ENCODE results near the gene PF4V1.

PF4V1 gene

DNA sequence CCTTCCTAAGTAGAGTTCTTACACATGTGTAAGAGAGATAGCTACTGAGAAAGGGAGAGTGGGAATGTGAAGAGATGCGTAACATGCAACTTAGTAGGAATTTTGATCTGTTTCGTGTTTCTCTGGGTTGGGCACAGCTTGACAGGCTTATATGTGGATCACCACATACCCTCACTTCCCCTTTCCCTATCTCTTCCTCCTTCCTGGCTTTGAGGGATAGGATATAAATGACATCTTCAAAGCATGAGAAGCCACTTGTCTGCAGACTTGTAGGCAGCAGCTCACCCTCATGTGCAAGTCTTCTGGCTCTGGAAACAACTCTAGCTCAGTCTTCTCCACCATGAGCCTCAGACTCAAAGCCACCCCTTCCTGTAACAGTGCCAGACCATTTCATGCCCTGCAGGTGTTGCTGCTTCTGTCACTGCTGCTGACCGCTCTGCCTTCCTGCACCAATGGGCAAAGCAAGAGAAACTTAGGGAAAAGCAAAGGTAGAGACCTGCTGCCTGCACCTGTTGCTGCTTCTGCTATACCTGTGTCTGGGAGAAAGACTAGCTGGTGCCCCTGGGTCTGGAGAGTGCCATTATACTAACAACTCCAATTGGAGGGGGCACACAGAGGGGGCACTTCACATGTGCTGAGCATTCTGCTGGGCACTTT lies 5.4 kb upstream of the PF4V1 start:
- DNase-seq (ENCODE audit: low read depth) = no peak

DNA sequence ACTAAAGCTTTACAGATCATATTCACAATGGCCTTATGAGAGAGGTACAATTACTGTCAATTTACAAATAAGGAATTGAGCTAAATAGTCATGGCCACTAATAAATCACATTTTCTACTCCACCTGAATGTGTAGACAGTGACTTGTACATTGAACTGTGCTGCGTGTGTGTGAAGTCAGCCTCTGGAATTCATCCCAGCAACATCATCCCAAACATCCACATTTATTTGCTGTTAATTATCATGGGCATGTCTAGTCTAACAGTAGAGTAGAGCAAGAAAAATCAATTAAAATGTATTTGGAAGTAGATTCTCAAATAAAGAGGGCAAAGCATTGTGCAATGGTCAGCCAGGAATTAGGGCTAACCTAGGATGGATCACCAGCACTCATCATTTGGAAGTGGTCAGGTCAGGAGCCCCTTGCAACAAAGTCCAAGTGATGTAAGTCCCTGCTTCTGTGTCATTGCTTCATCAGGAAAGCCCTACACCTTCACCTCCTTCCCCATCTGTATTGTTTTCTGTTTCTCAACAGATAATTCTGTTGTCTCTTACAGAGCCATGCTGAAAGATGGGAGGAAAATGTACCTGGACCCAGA lies 4.8 kb upstream of the PF4V1 start:
- DNase-seq (ENCODE audit: low read depth) = no peak

DNA sequence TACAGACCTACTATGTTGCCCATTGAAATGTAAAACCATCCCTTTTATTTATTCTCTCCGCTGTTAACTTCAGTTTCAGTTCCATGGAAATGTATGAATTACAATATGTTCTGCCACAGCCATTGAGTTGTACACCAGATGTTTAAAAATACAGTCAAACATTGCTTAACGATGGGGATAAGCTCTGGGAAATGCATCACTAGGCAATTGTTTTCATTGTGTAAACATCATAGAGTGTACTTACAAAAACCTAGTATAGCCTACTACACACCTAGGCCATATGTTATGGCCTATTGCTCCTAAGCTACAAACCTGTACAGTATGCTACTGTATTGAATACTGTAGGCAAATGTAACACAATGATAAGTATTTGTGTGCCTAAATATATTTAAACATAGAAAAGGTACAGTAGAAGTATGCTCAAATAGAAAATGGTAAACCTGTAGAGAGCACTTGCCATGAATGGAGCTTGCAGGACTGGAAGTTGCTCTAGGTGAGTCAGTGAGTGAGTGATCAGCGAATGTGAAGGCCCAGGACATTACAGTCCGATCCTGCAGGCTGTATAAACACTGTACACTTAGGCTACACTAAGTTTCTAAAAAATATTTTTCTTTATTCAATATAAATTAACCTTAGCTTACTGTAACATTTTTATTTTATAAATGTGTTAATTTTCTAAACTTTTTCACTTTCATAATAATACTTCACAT lies 2.7 kb upstream of the PF4V1 start:
- no peak for DNase-seq (ENCODE audit: low read depth)

DNA sequence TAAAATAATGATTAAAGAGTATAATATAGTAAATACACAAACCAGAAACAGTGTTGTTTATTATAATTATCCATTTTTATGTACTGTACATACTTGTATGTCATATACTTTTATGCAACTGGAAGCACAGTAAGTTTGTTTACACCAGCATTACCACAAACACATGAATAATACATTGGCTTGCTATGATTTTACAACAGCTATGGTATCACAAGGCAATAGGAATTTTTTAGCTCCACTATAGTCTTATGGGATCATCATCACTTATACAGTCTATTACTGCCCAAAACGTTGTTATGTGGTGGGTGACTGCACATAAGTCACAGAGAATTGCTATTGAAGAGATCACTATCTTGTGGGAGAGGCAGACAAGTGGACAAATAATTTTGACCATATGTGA lies 1.8 kb upstream of the PF4V1 start:
- no peak for DNase-seq (ENCODE audit: low read depth)

DNA sequence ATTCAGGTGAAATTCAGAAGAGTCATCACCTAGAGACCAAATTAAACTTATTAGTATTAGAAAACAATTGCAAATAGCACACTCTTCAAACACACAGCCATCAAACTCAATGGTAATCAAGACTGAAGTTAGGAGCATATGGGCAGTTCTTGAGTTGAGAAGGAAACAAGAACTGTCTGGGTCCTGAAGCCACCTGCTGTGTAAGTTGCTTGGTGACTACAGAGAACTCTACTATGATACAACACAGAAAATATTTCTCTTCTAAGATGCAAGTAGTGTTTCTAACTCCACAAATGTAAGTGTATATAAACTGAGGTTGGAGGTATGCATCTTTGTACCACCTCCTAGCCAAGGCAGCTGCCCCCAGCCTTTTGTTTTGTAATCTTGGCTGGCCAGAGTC lies 325 bp upstream of the PF4V1 start:
- DNase-seq (ENCODE audit: low read depth) = no peak

DNA sequence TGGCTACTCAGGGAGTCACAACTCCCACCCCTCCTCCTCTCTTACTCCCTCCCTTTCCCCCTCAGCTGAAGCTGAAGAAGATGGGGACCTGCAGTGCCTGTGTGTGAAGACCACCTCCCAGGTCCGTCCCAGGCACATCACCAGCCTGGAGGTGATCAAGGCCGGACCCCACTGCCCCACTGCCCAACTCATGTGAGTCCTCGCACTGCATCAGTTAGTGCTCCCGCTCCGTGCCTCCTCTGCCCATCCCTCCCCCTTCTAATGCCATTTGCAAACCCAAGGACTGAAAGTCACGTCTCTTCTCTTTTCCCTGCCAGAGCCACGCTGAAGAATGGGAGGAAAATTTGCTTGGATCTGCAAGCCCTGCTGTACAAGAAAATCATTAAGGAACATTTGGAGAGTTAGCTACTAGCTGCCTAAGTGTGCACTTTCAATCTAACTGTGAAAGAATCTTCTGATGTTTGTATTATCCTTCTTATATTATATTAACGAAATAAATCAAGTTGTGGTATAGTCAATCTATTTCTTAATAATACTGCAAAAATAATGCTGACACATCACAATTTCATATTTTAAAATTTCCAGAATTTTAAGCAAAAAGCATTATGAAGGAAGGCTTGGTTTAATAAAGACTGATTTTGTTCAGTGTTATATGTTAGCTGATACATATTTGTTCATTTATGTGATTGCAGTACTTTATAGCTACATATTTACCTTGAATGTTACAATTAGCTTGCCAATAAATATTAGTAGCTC lies 800 bp downstream of the PF4V1 start:
- no peak for DNase-seq (ENCODE audit: low read depth)

DNA sequence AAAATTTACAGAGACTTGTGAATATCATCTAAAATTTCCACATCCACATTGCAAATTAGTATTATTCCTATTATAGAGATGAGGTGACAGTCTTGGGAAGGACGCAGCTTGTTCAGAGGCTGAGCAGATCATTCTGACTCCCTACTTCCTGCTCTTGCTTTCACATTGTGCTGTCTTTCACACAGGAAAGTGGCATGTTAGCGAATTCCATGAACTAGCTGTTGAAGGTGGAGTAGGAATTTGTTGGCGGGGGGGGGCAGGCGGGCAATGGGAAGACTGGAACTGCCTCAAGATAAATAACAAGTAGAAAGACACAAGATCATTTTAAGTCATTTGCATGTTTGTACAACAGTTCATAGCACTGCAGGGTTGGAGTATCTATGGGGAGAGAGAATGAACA lies 2.3 kb downstream of the PF4V1 start:
- DNase-seq (ENCODE audit: low read depth) = no peak

DNA sequence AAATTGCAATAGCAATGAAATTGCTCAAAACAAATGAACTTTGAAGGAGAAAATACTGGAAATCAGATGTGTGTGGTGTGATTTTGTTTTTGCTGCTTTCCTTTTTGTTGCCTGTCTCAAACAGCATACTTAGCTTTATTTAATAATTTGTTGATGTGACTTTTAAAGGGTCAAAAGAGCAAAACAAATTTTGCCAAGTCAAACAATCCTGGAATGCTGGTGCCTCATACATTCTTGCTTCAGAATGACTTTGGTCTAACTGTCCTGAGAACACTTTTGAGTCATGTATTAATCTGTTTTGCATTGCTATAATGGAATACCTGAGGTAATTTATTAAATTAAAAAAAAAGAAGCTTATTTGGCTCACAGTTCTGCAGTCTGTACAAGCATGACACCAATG lies 3.4 kb downstream of the PF4V1 start:
- DNase-seq (ENCODE audit: low read depth) = no peak

DNA sequence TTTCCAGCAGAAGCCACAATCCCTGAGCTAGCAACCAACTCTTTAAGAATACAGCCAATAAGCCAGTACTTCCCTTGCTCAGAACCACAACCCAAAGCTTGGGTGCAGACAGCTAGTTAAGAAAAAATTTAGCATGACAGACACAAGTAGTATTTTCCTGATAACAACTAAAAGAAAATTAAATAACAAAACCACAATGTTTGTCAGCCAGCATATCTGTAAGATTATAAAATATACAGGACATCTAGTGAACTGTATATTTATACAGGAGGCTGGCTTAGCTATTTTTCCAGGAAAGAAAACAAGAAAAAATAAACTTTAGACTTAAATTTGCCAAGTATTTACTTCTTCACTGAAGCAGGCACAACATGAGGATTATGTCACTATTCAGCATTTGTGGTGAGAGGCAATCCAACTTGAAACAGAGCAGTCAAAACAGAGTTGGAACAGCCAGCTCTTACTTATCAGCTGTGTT lies 6.6 kb downstream of the PF4V1 start:
- DNase-seq (ENCODE audit: low read depth) = no peak

DNA sequence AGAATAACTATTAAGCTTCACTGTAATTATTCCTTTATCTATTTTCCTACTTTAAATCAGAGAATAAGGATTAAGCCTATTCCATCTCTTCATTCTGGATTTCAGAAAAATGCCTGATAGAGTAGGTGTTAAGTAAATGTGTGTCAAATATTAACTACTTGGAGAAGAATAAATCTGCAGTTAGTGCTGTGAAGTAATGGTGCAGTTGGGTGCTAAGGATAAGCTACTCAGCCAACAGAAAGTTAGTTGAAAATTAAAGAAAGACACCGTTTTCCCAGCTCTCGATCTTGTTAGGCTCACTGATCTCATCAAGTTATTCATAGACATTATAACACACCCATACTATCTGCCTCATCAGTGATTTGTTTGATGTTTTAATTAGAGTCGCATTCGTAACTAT lies 7.1 kb downstream of the PF4V1 start:
- no peak for DNase-seq (ENCODE audit: low read depth)

DNA sequence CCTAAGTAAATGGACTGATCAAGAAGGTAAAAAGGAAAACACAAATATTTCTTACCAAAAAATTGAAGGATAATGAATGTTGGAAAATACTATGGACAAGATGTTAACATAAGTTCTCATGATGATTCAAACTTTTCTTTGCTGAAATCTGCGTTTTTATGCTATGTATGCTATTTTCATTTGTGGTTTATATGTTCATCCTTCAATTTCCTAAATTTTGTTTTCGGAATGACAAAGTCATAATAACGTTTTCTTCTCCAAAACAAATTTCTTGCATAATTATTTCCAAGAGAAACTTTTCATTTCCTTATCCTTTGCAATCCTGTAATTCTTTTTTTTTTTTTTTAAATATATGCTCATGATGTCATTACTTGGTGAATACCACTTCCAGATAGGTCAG lies 7.8 kb downstream of the PF4V1 start:
- DNase-seq (ENCODE audit: low read depth) = no peak

DNA sequence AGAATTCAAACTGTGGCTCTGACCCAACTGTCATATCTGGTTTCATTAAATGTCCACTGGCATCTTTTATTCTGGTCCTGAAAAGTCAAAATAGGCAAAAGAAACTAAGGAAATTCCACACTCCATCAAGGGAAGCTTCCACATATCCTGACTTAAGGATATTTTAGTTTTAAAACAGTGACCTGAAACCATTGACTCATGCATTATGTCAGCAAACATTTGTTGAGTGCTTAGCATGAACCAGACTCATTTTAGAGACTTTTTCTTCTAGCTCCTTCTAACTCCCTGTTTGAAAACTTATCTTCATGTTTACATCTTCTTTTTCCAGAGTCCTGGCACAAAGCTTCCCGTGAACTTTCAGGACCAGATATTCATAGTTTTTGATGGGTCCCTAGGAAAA lies 9.2 kb downstream of the PF4V1 start:
- no peak for DNase-seq (ENCODE audit: low read depth)

DNA sequence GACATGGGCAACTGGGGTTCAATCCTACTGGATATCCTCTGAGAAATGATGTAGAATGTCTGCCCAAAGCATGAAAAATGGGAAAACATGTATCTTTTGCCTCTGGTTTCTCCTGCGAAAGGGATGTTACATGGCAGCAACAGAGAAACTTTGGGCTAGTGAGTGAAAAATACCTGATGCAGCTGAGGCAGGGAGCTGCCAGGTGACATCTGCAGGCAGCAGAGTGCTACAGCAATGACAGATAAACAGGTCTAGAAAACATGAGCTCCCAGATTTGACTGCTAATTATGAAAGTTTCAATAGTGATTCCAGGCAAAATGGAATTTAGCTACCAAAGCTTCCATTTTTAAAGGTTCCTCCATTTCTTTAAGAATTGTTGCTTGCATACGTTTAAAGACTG lies 11.3 kb downstream of the PF4V1 start:
- DNase-seq (ENCODE audit: low read depth) = no peak

DNA sequence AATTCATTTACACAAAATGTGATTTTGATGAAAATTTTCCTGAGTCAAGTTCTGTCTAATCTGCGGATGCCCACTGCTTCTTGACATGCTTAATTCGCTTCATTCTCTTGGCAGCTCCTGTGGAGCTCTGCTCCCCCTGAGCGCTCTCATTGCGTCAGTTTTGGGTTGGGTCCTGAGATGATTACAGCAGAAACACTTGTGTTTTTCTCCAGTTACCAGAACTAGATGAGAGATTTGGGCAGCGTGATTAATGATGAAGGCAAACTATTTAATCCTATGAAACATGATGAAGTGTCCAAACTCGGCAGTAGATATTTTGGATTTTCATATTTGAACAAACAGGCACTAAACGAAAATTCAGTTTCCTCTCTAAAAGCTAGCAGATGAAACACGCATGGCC lies 11.9 kb downstream of the PF4V1 start:
- no peak for DNase-seq (ENCODE audit: low read depth)

DNA sequence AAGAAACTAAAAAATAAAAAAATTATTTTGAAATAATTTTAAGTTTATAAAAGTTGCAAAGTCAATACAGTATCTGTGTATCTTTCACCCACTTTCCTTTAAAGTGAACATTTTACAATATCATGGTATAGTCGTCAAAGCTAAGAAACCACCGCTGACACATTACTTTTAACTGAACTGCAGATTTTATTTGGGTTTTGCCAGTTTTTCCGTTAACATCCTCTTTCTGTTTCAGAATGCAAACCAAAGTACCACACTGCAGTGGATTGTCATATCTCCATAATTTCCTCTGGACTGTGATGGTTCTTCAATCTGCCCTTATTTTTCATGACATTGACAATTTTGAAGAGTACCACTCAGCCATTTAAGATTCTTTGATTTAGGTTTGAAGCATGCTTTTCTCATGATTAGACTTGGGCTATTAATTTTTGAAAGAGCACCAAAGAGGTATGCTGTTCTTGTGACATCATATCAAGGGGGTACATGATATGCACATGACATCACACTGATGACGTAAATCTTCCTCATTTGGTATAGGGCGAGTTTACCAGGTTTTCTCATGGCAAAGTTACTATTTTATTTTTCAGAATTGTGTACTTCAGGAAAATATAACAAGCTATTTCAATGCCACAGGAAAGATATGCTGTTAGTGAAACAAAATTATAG lies 12.5 kb downstream of the PF4V1 start:
- no peak for DNase-seq (ENCODE audit: low read depth)

DNA sequence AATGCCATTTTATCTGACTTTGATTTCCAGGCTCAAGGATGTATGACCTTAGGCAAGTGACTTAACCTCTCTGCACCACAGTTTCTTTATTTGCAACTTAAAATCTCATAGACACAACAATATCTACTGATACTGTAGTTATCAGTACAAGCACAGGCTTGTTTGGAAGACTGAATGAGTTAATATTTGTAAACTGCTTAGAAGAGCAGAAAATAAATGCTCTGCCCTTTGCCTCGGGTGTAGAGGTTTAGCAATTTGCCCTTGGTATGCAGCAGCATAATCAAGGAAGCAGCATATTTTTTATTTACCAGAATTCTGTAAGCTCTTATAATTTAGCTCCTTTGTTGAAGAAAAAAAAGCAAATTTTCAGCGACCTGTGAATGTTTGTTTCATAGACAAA lies 13.2 kb downstream of the PF4V1 start:
- no peak for DNase-seq (ENCODE audit: low read depth)

DNA sequence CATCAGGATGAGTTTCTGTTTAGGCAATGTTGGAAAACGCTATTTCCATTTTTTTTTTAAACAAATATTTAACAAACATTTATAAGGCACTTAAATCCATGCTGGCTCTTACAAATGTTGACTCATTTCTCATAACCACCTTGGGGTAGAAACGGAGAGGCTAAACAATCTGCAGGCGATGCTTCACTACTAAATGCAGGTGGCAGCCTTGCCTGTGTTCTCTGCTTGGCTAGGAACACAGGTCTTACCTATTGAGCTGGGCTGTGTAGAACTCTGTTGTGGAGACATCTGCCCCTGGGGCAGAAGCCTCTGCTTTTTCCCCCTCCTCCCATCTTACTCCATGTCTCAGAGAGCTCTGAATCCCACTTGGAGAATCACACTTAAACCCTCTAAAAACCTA lies 14.7 kb downstream of the PF4V1 start:
- DNase-seq (ENCODE audit: low read depth) = no peak

DNA sequence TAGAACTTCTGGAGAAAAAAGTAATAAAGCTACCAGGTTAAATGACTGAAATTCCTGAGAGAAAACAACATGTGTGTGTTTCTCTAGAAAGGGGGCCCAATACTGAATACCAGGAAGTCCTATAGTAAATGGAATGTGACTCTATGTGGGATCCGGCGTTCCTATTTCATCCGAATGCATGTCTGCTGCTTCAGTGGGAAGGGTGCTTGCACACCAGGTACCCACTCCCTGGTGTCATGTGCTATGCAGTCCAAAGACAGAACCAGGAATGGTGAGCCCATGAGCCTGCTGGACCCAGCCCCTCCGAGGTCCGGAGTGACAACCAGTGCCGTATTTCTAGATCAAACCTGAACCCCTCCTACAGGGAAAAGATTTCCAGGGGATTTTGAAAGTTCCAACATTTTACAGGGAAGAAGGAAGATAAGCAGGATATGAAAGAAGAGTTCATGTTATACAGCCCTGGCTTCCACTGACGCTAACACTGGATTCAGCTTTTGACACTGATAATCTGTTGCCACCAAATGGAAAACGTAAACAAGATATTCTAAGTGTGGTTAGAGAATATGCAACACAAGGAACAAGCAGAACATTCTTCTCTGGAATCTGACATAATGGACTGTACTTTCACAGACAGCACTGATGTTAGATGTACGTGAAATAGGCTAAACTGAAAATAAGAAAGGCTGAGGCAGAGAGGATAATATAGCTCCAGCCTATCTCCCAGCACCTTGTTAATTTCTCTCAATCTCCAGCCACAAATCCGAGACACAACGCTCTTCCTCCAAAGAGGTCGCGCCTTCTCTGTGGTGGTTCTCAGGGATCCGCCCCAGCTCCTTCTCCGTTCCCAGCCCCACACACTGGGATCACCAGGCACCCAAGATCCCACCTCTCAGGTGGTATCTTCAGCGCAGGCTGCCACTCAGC lies 15.4 kb downstream of the PF4V1 start:
- DNase-seq (ENCODE audit: low read depth) = no peak

DNA sequence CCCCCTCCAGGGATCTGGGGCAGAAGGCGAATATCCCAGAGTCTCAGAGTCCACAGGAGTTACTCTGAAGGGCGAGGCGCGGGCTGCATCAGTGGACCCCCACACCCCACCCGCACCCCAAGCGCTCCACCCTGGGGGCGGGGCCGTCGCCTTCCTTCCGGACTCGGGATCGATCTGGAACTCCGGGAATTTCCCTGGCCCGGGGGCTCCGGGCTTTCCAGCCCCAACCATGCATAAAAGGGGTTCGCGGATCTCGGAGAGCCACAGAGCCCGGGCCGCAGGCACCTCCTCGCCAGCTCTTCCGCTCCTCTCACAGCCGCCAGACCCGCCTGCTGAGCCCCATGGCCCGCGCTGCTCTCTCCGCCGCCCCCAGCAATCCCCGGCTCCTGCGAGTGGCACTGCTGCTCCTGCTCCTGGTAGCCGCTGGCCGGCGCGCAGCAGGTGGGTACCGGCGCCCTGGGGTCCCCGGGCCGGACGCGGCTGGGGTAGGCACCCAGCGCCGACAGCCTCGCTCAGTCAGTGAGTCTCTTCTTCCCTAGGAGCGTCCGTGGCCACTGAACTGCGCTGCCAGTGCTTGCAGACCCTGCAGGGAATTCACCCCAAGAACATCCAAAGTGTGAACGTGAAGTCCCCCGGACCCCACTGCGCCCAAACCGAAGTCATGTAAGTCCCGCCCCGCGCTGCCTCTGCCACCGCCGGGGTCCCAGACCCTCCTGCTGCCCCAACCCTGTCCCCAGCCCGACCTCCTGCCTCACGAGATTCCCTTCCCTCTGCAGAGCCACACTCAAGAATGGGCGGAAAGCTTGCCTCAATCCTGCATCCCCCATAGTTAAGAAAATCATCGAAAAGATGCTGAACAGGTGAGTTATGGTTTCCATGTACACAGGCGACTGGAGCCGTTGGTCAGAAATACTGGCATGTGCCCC lies 16.3 kb downstream of the PF4V1 start, which contains the start of gene CXCL1:
Gene CXCL1, plus strand, starts transcription at position 264 of the 926 bp plus-strand sequence. Its CDS starts 78 bp downstream, at position 342.
- DNase-seq (ENCODE audit: low read depth) = no peak

DNA sequence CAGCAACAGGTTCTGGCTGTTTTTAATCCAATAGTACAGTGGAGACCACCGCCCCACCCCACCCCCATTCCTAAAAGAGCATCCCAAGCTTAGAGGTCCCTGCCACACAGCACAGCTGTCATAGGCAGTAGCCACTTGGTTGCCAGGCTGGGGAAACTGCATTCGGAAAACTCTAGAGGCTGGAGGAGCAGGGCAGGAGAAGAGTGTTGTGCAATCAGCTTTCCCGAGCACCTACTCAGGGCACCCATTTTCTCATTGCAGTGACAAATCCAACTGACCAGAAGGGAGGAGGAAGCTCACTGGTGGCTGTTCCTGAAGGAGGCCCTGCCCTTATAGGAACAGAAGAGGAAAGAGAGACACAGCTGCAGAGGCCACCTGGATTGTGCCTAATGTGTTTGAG lies 17.2 kb downstream of the PF4V1 start:
- DNase-seq (ENCODE audit: low read depth) = no peak
